ENCODE measurements around the gene TNFAIP3. TPM values are rescaled to one million over a fixed set of nuclear protein-coding genes. Genes with fewer than 3 reads are reported as not detected.

Gene TNFAIP3
- total and polyA plus RNA-seq, 2 donors (not counting 3 experiments of a cell fraction or from before 2014, with no cell fraction given), result 4.0 to 8.6 TPM

DNA sequence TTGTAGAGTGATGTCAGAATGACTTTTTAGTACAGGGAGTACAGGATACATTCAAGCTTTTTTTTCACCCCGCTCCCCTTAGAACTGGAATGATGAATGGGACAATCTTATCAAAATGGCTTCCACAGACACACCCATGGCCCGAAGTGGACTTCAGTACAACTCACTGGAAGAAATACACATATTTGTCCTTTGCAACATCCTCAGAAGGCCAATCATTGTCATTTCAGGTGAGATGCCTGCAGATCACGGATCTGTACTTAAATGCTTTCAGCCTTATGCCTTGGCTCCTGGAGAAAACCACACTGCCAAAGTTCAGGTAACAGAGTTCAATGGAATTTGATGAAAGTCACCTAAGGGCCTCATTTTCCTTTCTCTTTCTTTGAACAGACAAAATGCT, 8.5 kb downstream of the TNFAIP3 start:
- Histone ChIP-seq H3K27ac (ENCODE audit: insufficient read depth, low read depth, low read length) (no peak overlapping the region), H3K4me1 (ENCODE audit: control insufficient read depth, extremely low read depth, insufficient read depth, low read length) (peaks cover 38% of the 10 kb centered on the region), H3K9ac (replicated peaks; ENCODE audit: extremely low read depth, insufficient read depth, low read length) (no peak overlapping the region), H3K9me3 (replicated peaks; ENCODE audit: control insufficient read depth, insufficient read depth, low read length) (no peaks in the 10 kb centered on the region), H3K4me3 (replicated peaks in 1 of 3; ENCODE audit: insufficient read depth in 1 of 3, low read depth in 1 of 3, low read length in 3 of 3) (no peak overlapping the region), H2AFZ (ENCODE audit: low read depth, low read length) (no peak overlapping the region), H4K20me1 (replicated peaks; ENCODE audit: control insufficient read depth, extremely low read depth, insufficient read depth, low read length) (no peaks in the 10 kb centered on the region), H3K27me3 (ENCODE audit: control insufficient read depth in 2 of 2, insufficient read depth in 2 of 2, low read length in 2 of 2) (no peaks in the 10 kb centered on the region), H3K9me1 (replicated peaks; ENCODE audit: control insufficient read depth, extremely low read depth, insufficient read depth, low read length) (no peaks in the 10 kb centered on the region), H3K79me2 (ENCODE audit: control insufficient read depth, insufficient read depth, low read length) (no peaks in the 10 kb centered on the region), H3K36me3 (ENCODE audit: control insufficient read depth in 2 of 2, extremely low read depth in 1 of 2, insufficient read depth in 2 of 2, low read length in 2 of 2) (peaks cover 5 to 21% of the 10 kb centered on the region in 2 experiments), H3K4me2 (ENCODE audit: insufficient read depth, low read length) (no peak overlapping the region)
- TF ChIP-seq MYC (IDR thresholded peaks at IDR 0.05; ENCODE audit: low read depth, low read length), result no peak
- TF ChIP-seq FOS (IDR thresholded peaks at IDR 0.05; ENCODE audit: borderline replicate concordance, insufficient read depth, low read length), result no peak
- no peak for TF ChIP-seq POLR2AphosphoS5 (IDR thresholded peaks at IDR 0.05; ENCODE audit: insufficient read depth, low read depth, low read length)
- no peak for TF ChIP-seq JUN (IDR thresholded peaks at IDR 0.05; ENCODE audit: borderline replicate concordance, insufficient read depth, insufficient read length, low read depth)
- no peak for TF ChIP-seq POLR2A (IDR thresholded peaks at IDR 0.05; ENCODE audit: low read depth, low read length)
- TF ChIP-seq GATA2 (IDR thresholded peaks at IDR 0.05; ENCODE audit: insufficient read depth, insufficient read length, low read depth, low read length), result no peak
- no peak for TF ChIP-seq EZH2 (IDR thresholded peaks at IDR 0.05; ENCODE audit: borderline replicate concordance, low read depth, low read length, severe bottlenecking)
- TF ChIP-seq CTCF (IDR thresholded peaks at IDR 0.05; ENCODE audit: extremely low read depth in 1 of 2, insufficient read depth in 1 of 2, low read depth in 1 of 2, low read length in 2 of 2), result no peak
- TF ChIP-seq MAX (IDR thresholded peaks at IDR 0.05; ENCODE audit: insufficient read depth, insufficient read length), result no peak
- dilution Hi-C loops (cut with MboI; ENCODE audit: extremely low pct_ligation_motif_present, low sequenced_read_pairs) (no loop called here), intact Hi-C loops (cut with micrococcal nuclease) (no loop called here)
- POLR2A ChIA-PET, result no interaction called here
- CTCF ChIA-PET, result interaction anchor here (1.6 kb wide), 1 partner anchor 64 kb away, joined by 4 read pairs; no protein-coding TSS in a partner anchor
- FAIRE-seq (no peak), DNase-seq (ENCODE audit: low read depth, low spot score) (no peak)
- no TSS peak for BruUV-seq (replicated peaks)
